Fibroblast of villous mesenchyme (primary cell): Measurements from ENCODE around the gene ANKRD65. TPM values are rescaled to one million over a fixed set of nuclear protein-coding genes. Genes with fewer than 3 reads are reported as not detected.
A peak's percentile ranks its signal among the peaks of the same experiment; 100 is the strongest.
"Not testable (repeated sequence)": the region's sequence is repeated elsewhere in the genome, so short reads cannot be mapped to it uniquely, and the experiment has no call there.

Experiments
- DNase-seq: peaks from one replicate; pipeline ENCODE4 v3.0.0-alpha.2; 2010; ENCODE audit warnings: low read depth
- H3K4me3 ChIP-seq: 2 replicates; pipeline ENCODE4 v1.5.1; 2011; ENCODE audit warnings: low read depth, mild to moderate bottlenecking, low read length
- CTCF ChIP-seq: IDR thresholded peaks from 2 replicates; pipeline ENCODE4 v1.5.1; 2012; ENCODE audit warnings: low read depth, mild to moderate bottlenecking, low read length; ENCODE audit not compliant: insufficient read depth
- total RNA-seq: library from RNA; depleted of rRNA; stranded (reverse); fragments of >200 nt; gene quantifications from 2 replicates; pipeline ENCODE4 v1.2.3, GENCODE V29; 2012

Gene ANKRD65
- total RNA-seq, 1 donor, result 0.43 TPM

- TF ChIP-seq CTCF, result peak; percentile 33
- peak; percentile 76 for DNase-seq
- no peak overlapping the region for H3K4me3 ChIP-seq
These were observed 9.3 kb upstream of the ANKRD65 start for GRCh38 chr1:1430114-1430982.

GRCh38 chr1:1429671-1430073 is 8.6 kb upstream of the ANKRD65 start:
- DNase-seq, result peak; percentile 61
- TF ChIP-seq CTCF, result no peak
- H3K4me3 ChIP-seq, result no peak overlapping the region

GRCh38 chr1:1428967-1429366 is 7.9 kb upstream of the ANKRD65 start:
- not testable (repeated sequence) for H3K4me3 ChIP-seq, DNase-seq

- no peak for TF ChIP-seq CTCF
These were observed 7.1 kb upstream of the ANKRD65 start for GRCh38 chr1:1428174-1428573.

GRCh38 chr1:1427820-1428148 is 6.7 kb upstream of the ANKRD65 start:
- H3K4me3 ChIP-seq, result peak overlapping the region; percentile 48
- TF ChIP-seq CTCF, result no peak
- no peak for DNase-seq

More at GRCh38 chr1:1428174-1428573, 7.1 kb upstream of the ANKRD65 start:
- H3K4me3 ChIP-seq, result no peak overlapping the region
- DNase-seq, result no peak

GRCh38 chr1:1427106-1427819 is 6.2 kb upstream of the ANKRD65 start:
- TF ChIP-seq CTCF, result no peak
- H3K4me3 ChIP-seq, result peak overlapping the region; percentile 48
- DNase-seq, result no peak

GRCh38 chr1:1426496-1427105 is 5.5 kb upstream of the ANKRD65 start:
- no peak for TF ChIP-seq CTCF
- H3K4me3 ChIP-seq, result no peak overlapping the region
- DNase-seq, result no peak
